OCI-LY3 (cell line): Measurements from ENCODE around the gene PIAS4.

Experiments
- H2AFZ ChIP-seq: fragments of 200-600, 300-600 bp; shearing (Covaris generic); 2 replicates; pipeline ENCODE4 v1.6.0; 2014; ENCODE audit warnings: antibody characterized with exemption, low read depth, low read length
- H3K27ac ChIP-seq: fragments of 200-600, 300-600 bp; sonication (generic); 2 replicates; pipeline ENCODE4 v1.5.1; 2014; ENCODE audit warnings: mild to moderate bottlenecking, low read length, moderate library complexity, mixed read lengths
- H3K27me3 ChIP-seq: fragments of 200-600, 300-600 bp; sonication (generic); 2 replicates; pipeline ENCODE4 v1.6.1; 2014; ENCODE audit warnings: low read depth, low read length, mixed read lengths
- H3K36me3 ChIP-seq: fragments of 200-600, 300-600 bp; sonication (generic); replicated peaks from 2 replicates; pipeline ENCODE3; 2014; ENCODE audit warnings: low read depth, low read length, mixed read lengths
- H3K4me1 ChIP-seq: fragments of 300-600, 200-600 bp; sonication (generic); 2 replicates; pipeline ENCODE4 v1.6.1; 2014; ENCODE audit warnings: low read length, mixed read lengths
- H3K4me2 ChIP-seq: fragments of 200-600, 300-600 bp; sonication (generic); 2 replicates; pipeline ENCODE4 v1.6.1; 2014; ENCODE audit warnings: low read length, mixed read lengths
- H3K4me3 ChIP-seq: fragments of 300-600, 200-600 bp; sonication (generic); 2 replicates; pipeline ENCODE4 v1.5.1; 2014; ENCODE audit warnings: antibody characterized with exemption, mild to moderate bottlenecking, low read length, moderate library complexity
- H3K79me2 ChIP-seq: fragments of 300-600, 200-600 bp; shearing (Covaris generic); 2 replicates; pipeline ENCODE4 v1.6.1; 2014; ENCODE audit warnings: mild to moderate bottlenecking, low read length, mixed read lengths
- H3K9ac ChIP-seq: fragments of 300-600, 200-600 bp; shearing (Covaris generic); 2 replicates; pipeline ENCODE4 v1.6.0; 2014; ENCODE audit warnings: mild to moderate bottlenecking, low read length, moderate library complexity
- H3K9me3 ChIP-seq: fragments of 200-600, 300-600 bp; shearing (Covaris generic); 2 replicates; pipeline ENCODE4 v1.6.1; 2014; ENCODE audit warnings: low read length, mixed read lengths; ENCODE audit not compliant: insufficient read depth
- H4K20me1 ChIP-seq: fragments of 200-600, 300-600 bp; sonication (generic); 2 replicates; pipeline ENCODE4 v1.6.1; 2016; ENCODE audit warnings: low read length, mixed read lengths; ENCODE audit not compliant: insufficient read depth
- EZH2phosphoT487 ChIP-seq: fragments of 200-600 bp; shearing (Covaris generic); IDR thresholded peaks from 2 replicates; pipeline ENCODE4 v1.6.1; 2018; ENCODE audit warnings: antibody characterized with exemption, mixed run types, low read depth
- TF ChIP-seq, protein P1 (sequence below): fragments of 200-600, 300-600 bp; sonication (generic); IDR thresholded peaks from 2 replicates; pipeline ENCODE4 v1.5.1; 2014; ENCODE audit warnings: antibody characterized with exemption, low read length, low read depth

PIAS4 gene

DNA sequence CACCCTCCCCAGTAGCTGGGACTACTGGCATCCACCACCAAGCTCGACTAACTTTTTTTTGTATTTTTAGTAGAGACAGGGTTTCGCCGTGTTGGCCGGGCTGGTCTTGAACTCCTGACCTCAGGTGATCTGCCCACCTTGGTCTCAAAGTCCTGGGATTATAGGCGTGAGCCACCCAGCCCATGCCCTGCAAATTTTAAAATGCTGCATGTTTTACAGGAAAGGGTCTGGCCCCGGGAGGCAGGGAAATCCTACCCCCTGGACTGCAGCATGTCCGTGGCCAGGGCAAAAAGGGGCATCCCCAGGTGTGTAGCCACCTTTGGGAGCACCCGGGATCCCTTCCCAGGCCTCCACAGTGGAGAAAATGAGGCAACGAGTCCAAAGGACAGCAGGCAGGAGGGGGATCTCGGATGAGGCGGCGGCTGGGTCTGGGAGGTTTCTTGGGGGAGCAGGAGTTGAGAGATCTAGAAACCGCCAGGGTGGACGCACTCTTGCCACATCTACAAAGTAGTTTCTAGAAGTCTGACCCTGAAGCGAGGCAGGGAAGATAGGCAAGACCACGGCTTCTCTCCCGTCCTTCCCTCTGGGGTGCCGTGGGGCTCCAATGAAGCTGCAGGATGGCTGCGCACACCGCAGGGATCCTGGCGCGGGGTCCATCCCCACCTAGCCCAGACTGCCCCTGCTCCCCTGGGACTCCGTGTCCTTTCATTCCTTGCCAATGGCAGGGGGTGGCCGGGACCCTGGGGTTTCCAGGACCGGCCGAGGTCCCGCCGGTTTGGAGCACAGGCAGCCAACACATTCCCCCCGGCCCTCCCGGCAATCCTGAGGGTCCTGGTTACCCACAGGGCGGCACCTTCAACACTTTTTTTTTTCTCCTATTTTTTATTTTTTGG is 80.5 kb downstream of the PIAS4 start:
- H3K9me3 ChIP-seq = no peaks in the 10 kb centered on the region
- no peak overlapping the region for H3K27ac ChIP-seq
- no peak overlapping the region for H3K4me2 ChIP-seq
- no peak overlapping the region for H3K9ac ChIP-seq
- H3K36me3 ChIP-seq = peaks cover 7% of the 10 kb centered on the region
- no peaks in the 10 kb centered on the region for H4K20me1 ChIP-seq
- no peaks in the 10 kb centered on the region for H3K27me3 ChIP-seq
- H3K4me1 ChIP-seq = no peaks in the 10 kb centered on the region
- H3K79me2 ChIP-seq = no peaks in the 10 kb centered on the region
- H3K4me3 ChIP-seq = no peak overlapping the region
- TF ChIP-seq, protein P1, sequence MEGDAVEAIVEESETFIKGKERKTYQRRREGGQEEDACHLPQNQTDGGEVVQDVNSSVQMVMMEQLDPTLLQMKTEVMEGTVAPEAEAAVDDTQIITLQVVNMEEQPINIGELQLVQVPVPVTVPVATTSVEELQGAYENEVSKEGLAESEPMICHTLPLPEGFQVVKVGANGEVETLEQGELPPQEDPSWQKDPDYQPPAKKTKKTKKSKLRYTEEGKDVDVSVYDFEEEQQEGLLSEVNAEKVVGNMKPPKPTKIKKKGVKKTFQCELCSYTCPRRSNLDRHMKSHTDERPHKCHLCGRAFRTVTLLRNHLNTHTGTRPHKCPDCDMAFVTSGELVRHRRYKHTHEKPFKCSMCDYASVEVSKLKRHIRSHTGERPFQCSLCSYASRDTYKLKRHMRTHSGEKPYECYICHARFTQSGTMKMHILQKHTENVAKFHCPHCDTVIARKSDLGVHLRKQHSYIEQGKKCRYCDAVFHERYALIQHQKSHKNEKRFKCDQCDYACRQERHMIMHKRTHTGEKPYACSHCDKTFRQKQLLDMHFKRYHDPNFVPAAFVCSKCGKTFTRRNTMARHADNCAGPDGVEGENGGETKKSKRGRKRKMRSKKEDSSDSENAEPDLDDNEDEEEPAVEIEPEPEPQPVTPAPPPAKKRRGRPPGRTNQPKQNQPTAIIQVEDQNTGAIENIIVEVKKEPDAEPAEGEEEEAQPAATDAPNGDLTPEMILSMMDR = no peak
- no peak for TF ChIP-seq EZH2phosphoT487
- no peak overlapping the region for H2AFZ ChIP-seq

- Histone ChIP-seq H3K9me3 (no peaks in the 10 kb centered on the region), H3K4me2 (no peak overlapping the region), H4K20me1 (no peaks in the 10 kb centered on the region), H3K36me3 (peaks cover 11% of the 10 kb centered on the region), H3K27me3 (no peaks in the 10 kb centered on the region), H2AFZ (no peak overlapping the region), H3K4me1 (no peaks in the 10 kb centered on the region), H3K27ac (no peak overlapping the region), H3K79me2 (no peaks in the 10 kb centered on the region), H3K9ac (no peak overlapping the region), H3K4me3 (no peak overlapping the region)
- TF ChIP-seq, protein P1 = no peak
- TF ChIP-seq EZH2phosphoT487 = no peak
Observed at GRCh38 chr19:4088975-4089374, 81.4 kb downstream of the PIAS4 start.
